HL-60/S4 (cell line): ENCODE measurements around the gene GLIPR2.
"Not testable (repeated sequence)": the region's sequence is repeated elsewhere in the genome, so short reads cannot be mapped to it uniquely, and the experiment has no call there.

ENCODE experiments used
- in situ Hi-C: fragments of 300-500 bp; cut with MboI; formaldehyde crosslinking; loops from 2 replicates; pipeline ENCODE4 v1.14.3; 2022; ENCODE audit warnings: low sequenced_read_pairs

GLIPR2 gene

GRCh38 chr9:36142510-36143244 is 6.1 kb downstream of the GLIPR2 start:
- in situ Hi-C loops: loop anchor here (25.0 kb wide), 1 partner anchor 530 kb away; the partner anchor contains the start of genes CD72 and TESK1

- in situ Hi-C loops: loop anchor here (25.0 kb wide), 1 partner anchor 531 kb away; the partner anchor contains the start of genes CD72 and TESK1
Observed at GRCh38 chr9:36143245-36143641, 6.7 kb downstream of the GLIPR2 start.

DNA sequence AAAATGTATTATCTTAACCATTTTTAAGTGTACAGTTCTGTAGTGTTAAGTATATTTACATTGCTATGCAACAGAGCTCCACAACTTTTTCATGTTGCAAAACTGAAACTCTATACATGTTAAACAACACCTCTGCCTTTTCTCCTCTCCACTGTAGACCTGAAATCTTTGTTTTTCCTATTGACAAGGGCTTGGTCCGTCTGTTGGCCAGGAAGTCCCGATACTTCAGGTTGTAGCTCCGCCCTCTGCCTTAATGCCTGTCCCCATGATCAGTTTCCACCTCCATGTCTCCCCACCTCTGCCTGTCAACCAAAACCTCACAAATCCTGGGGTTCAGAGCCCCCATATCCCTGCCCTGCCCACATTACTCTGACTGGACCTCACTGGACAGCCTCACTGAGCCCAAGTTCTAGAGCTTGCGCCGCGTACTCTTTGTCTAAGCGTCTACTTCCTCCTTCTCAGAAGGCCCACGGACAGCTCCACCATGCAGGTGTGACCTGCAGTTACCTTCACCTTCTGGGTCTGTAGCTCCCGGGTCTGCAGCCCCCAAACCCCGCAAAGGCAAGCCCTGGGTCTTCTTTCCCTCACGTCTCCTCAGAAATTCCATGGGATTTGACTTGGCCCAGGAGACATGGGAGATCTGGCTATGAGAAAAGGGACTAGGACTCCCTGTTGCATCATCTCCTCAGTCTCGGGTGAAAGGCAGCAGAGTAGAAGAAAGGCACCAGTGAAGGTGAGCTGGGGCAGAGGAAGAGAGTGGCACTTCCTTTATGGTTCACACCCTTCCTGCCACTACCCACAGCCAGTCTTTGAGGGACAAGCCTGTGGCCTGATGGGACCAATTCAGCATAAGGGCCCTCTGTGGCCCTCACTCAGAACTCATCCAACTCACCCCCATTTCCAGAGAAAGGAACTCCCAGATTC is 8.0 kb downstream of the GLIPR2 start:
- in situ Hi-C loops: loop anchor here (25.0 kb wide), 1 partner anchor 532 kb away; the partner anchor contains the start of genes CD72 and TESK1

DNA sequence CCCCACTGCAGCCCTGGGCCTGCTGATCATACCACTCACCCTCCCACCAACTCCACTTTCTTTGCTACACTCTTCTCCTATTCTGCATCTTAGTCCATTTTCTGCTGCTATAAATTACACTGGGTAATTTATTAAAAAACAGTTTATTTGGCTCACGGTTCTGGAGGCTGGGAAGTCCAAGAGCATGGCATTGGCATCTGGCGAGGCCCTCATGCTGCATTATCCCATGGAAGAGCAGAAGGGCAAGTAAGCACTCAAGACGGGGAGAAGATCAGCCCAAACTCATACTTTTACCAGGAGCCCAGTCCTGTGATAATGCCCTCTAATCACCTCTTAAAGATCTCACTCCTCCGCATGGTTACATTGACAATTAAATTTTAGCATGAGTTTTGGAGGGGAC is 9.4 kb downstream of the GLIPR2 start:
- in situ Hi-C loops: loop anchor here (25.0 kb wide), 1 partner anchor 534 kb away; the partner anchor contains the start of genes CD72 and TESK1

GRCh38 chr9:36146651-36147050 is 10.1 kb downstream of the GLIPR2 start:
- in situ Hi-C loops: loop anchor here (25.0 kb wide), 1 partner anchor 534 kb away; the partner anchor contains the start of genes CD72 and TESK1

DNA sequence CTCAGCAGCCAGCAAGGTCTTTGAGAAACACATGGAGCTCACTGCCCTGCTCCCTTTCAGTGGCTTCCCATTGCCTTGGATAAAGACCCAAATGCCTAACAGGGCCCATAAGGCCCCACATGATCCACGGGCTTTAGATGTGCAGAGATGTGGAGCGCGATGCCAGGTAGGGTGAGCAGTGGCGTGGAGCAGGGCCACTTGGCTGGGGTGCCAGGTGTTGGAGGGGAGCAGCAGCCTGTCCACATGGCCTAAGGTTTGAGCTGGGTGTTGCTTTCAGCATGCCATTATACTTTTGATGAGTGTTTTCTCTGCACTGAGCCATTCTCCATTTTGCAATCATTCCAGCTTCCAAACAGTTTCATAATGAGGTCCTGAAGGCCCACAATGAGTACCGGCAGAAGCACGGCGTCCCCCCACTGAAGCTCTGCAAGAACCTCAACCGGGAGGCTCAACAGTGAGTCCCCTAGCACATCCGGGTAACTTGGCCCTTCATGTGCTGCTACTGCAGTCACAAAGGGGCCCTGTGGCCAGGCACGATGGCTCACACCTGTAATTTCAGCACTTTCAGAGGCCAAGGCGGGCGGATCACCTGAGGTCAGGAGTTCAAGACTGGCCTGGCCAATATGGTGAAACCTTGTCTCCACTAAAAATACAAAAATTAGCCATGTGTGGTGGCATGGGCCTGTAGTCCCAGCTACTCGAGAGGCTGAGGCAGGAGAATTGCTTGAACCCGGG is 11.1 kb downstream of the GLIPR2 start:
- in situ Hi-C loops: loop anchor here (25.0 kb wide), 1 partner anchor 535 kb away; the partner anchor contains the start of genes CD72 and TESK1

DNA sequence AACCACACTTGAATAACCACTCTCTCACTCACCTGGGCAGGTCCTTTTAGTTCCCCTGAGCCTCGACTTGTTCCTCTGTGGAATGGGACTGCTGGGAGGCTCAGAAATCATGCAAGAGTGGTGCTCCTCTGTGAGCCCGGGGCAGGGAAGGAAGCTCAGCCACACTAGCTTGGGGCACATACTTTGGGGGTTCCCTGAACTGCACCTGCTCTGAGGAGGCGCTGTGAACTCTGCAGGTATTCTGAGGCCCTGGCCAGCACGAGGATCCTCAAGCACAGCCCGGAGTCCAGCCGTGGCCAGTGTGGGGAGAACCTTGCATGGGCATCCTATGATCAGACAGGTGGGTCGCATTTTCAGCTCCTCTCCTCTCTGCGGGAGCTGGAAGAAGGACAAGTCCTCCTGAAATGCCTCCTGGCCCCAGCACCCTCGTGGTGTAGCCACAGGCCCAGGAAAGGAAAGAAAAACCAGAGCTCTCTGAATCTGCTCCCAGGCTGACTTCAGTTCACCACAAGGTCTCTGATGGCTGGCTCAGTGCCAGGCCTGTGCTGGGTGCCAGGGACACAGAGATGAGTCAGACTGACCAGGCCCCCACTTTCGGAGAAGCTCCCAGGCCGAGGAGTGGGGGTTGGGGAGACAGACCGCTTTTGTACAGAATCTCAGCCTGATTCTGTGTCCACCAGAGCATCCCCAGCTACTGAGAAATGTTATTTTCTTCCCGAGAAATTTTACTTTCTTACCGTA is 11.9 kb downstream of the GLIPR2 start:
- in situ Hi-C loops: loop anchor here (25.0 kb wide), 1 partner anchor 536 kb away; the partner anchor contains the start of genes CD72 and TESK1

GRCh38 chr9:36149197-36149596 is 12.7 kb downstream of the GLIPR2 start:
- in situ Hi-C loops: loop anchor here (25.0 kb wide), 1 partner anchor 537 kb away; the partner anchor contains the start of genes CD72 and TESK1

- in situ Hi-C loops: no loop called here
Observed at GRCh38 chr9:36150574-36151315, 14.2 kb downstream of the GLIPR2 start.

GRCh38 chr9:36151316-36152210 is 15.0 kb downstream of the GLIPR2 start:
- in situ Hi-C loops: no loop called here

DNA sequence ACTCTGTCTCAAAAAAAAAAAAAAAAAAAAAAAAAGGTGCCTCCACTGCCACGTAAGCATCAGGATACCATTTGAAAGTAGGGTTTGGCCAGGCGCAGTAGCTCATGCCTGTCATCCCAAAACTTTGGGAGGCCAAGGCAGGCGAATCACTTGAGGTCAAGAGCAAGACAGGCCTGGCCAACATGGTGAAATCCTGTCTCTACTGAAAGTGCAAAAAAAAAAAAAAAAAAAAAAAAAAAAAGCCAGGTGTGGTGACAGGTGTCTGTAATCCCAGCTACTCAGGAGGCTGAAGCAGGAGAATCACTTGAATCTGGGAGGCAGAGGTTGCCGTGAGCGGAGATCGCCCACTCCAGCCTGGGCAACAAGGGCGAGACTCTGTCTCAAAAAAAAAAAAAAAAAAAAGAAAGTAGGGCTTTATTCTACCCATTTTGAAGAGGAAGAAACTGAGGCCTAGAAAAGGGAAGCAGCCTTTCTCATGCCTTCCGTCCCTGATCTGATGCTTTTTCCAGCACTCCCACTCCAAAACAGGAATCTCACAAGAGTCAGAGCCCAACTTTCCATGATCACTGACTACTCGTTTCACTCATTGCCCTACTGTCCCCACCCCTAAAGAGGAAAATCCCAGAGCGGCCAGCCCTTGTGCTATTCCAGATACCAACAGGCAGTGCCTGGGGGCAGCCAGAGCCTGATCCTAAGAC is 16.4 kb downstream of the GLIPR2 start:
- in situ Hi-C loops: no loop called here

DNA sequence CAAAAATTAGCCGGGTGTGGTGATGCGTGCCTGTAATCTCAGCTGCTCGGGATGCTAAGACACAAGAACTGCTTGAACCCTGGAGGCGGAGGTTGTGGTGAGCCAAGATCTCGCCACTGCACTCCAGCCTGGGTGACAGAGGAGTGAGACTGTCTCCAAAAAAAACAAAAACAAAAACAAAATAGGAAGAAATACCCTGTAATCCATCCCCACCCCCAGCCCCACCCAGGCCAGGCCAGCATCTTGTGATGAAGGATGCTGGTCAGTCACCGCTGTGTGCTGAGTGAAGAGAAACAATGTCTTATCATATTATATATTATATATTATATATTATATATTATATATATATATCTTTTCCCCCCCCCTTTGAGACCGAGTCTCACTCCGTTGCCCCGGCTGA is 17.2 kb downstream of the GLIPR2 start:
- in situ Hi-C loops: no loop called here

DNA sequence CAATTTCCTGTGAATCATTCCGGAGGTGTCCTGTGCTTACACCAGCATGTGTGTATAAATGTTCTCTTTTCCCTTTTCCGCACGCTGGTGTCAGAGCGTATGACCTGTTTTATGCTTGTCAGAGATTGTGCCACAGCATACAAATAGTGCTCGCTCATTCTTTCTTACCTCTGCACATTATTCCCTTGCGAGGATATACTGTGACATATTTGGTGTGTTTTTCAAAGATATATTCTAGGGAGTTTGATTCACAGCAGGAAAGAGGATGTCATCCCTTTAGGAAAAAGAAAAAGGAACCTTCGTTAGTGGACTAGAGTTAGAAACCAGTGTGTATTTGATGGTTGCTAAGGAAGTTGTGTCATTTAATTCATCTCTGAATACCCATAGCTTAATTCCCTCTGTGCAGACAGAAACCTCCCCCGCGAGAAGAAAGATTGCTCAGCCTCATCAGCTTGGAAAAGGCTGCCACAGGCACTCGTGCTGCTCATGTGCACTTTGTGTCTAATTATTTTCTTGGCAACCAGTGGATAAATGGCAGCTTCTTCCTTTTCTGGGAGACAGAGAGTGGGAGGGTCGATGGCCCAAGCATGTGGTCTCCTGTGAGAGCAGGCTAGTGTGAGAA is 17.9 kb downstream of the GLIPR2 start:
- in situ Hi-C loops: no loop called here

- in situ Hi-C loops: no loop called here
Observed at GRCh38 chr9:36156116-36156515, 19.6 kb downstream of the GLIPR2 start.

- in situ Hi-C loops: no loop called here
Observed at GRCh38 chr9:36158122-36158521, 21.6 kb downstream of the GLIPR2 start.

- in situ Hi-C loops: no loop called here
Observed at GRCh38 chr9:36158917-36159316, 22.4 kb downstream of the GLIPR2 start.

GRCh38 chr9:36159509-36159908 is 23.0 kb downstream of the GLIPR2 start:
- in situ Hi-C loops: not testable (repeated sequence)
